Activated CD8-positive, alpha-beta memory T cell treated with anti-CD3 and anti-CD28 coated beads for 48 hours (primary cell): ENCODE measurements around the gene PHACTR3.

Experiments used
- DNase-seq, 3 experiments: peaks; one replicate each; pipeline ENCODE4 v3.0.0-alpha.2; 2020; ENCODE audit warnings: low read depth in 2 of 3, low spot score in 2 of 3

PHACTR3 gene

GRCh38 chr20:59825563-59825920 lies 221.2 kb downstream of the PHACTR3 start:
- no peak for DNase-seq

DNA sequence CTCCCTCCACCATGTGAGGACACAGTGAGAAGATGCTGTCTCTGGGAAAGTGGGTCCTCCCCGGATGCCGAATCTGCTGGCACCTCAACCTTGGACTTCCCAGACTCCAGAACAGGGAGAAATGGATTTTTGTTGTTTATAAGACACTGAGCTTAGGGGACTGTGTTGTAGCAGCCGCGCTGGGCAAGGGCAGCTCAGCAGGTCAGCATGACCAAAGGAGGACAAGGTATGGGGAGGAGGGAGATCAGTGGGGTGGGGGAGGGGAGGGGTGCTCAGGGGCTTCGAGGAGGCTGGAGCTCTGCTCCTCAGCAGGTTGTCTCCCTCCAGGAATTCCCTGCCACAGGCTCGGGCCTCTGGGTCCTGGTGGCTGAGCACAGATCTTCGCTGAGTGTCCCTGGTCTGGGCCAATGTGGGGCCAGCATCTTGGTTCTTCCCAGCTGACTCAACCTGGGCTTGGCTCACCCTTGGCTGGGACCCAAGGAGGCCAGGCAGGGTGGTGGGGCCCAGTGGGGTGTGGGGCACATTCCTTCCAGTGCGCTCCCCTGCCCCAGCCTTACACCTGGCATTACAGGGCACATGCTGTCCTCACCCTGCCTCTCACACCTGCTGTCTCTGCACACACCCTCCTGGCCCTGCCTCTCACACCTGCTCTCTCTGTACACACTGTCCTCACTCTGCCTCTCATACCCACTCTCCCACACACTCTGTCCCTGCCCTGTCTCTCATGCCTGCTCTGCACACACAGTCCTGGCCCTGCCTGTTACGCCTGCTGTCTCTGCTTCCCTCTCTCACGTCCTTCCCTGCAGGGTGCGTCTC lies 221.8 kb downstream of the PHACTR3 start:
- DNase-seq: no peak

- no peak for DNase-seq
These were observed 223.1 kb downstream of the PHACTR3 start for GRCh38 chr20:59827138-59828056.

GRCh38 chr20:59828125-59829053 lies 224.0 kb downstream of the PHACTR3 start:
- DNase-seq: no peak

- no peak for DNase-seq
These were observed 224.9 kb downstream of the PHACTR3 start for GRCh38 chr20:59829054-59829785.

- no peak for DNase-seq
These were observed 225.7 kb downstream of the PHACTR3 start for GRCh38 chr20:59829786-59830664.

- DNase-seq: no peak
These were observed 226.3 kb downstream of the PHACTR3 start for GRCh38 chr20:59830665-59831023.

GRCh38 chr20:59831024-59831915 lies 226.9 kb downstream of the PHACTR3 start:
- DNase-seq: no peak

DNA sequence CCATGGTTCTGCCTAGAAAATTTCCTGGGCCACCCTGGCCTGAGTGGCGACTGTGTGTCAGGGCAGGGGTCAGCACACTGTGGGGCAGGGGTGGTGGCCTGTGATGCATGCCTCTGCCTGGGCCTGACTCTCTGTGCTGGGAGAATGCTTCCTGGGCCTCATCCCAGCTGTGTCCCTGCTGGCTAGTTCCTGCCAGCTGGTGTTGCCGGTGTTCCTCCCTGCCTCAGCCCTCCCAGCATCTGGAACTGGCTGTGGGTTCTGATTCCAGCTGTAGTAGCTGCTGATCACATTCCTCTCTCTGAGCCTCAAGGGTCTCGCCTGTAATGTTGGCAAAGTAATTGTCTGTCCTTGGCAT lies 227.6 kb downstream of the PHACTR3 start:
- no peak for DNase-seq

DNA sequence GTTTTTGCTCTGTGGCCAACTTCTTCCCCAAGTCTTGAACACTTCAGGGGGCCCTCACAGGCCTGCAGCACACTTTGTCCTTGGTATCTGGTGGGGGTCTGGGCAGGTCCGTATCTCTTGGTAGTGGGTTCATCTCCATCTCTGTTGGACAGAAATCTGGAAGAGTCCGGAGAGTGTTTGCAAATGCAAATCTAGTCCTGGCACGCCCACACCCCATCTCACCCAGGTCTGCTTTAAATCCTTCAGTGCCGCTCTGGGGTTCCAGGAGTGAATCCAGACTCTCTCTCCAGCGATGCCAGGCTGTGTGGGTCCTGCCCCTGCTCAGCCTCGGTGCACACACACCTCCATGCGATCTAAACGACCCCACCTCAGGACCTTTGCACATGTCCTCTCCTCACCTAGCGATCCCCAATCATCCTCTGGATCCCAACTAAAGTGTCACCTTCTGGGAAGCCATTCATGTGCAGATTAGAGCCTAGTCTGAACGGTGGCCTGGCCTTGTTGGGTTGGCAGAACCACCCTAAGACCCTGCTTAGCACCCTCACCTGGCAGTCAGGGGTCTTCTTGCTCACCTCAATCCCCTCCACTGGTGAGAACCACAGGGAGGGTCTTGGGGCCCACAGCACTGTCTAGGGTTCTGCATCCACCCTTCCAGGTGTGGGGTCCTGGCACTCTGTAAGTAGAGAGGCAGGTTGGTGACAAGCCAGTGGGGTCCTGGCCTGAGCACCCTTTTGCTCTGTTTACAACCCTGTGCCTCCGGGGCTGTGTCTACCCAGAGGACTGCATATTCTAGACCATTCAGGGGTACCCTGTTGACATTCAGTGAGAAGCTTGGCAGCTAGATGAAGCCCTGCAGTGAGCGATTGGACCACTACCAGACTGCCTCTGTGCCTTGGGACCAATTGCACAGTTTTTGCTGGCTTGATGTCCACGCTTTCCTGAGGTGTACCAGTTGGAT lies 228.3 kb downstream of the PHACTR3 start:
- DNase-seq: no peak

GRCh38 chr20:59835057-59835447 lies 230.7 kb downstream of the PHACTR3 start:
- DNase-seq: no peak

DNA sequence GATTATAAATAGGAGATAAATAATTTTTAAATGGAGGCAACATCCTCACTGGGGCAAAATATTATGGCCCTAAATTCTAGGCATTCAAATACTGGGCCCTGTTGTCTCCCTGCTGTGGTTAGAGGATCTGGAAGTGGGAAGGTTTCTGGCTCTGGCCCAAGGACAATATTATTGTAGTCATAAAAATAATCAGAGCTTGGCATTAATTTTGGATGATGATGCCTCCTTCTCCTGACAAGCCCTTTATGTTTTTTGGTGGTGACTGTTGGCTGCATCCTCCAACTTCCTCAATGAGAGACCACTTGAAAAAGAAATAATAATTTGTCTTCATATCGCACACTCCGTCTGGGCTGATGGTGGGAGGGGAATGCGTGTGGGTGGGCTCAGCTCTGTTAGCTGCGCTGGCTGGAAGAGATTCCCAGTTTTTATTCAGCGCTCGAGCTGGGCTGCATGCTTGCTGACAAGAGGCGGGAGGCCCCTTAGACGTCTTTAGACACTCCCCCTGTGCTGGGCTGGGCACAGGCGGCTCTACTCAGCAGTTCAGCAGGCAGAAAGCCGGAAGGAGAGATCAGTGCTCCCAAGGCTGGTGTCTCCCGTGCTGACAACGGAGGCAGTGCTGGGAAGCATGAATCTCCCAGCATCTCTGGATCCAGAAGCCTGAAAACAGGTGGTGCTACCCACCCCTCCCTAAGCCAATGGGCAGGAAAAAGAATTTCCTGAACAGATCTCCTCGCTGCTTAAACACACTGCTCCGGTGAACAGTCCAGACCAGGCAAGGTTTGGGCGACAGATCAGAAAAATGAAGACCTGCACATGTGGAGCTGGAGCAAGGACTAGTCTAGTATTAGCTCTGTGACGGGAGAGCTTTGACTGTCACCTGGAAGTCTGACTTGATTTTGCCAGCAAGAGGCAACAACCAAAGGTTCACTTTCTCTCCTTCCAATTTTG lies 231.4 kb downstream of the PHACTR3 start:
- no peak for DNase-seq

DNA sequence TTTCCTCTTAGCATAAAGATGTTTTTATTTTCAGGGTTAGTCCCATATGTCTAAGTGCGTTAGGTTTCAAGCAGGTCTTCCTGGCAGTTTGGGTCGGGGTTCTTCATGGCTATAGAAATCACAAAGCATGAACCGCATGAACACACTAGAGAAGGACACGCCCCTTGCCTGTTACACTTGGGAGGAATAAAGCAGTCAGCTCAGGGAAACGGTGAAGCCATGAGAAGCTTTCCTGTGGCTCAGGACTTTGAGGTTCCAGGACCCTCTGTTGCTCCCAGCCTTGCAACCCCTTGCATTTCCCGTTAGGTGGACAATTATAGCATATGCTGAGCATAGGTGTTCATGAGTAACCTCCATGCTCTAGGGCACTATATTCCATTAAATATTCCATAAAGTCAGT lies 232.4 kb downstream of the PHACTR3 start:
- DNase-seq: no peak

DNA sequence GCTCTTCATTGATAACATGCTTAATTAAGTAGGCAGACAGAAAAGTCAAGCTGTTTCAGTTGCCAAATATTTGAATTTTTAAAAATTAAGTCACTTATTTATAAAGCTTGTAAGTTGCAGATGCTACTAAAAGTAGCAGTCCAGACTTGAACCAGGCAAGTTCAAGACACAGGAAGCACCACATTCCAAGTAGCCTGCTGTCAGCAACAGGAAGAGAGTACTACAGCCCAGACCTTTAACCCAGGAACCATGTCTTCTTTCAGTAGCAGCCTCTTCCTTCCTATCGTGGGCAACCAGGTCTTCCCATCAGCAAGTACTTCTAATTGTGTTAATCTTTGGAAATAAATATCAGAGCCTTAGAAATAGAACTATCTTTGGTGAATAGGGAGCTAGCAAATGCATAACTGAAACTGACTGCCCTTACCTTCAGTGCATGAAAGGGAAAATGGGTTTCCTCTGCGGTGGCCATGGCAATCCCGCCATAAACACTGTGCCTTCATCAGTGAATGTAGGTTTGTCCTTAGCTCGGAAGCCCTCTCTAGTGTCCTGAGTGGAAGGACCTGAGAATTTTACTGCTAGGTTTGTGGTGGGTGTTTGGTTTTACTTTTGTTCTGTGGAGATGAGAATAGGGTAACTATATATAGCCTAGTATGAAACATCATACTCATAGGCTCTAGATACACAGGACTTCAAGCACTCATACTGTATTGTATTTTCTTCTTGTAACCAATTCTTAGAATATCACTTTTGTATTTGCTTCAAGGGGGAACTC lies 233.5 kb downstream of the PHACTR3 start:
- DNase-seq: no peak

DNA sequence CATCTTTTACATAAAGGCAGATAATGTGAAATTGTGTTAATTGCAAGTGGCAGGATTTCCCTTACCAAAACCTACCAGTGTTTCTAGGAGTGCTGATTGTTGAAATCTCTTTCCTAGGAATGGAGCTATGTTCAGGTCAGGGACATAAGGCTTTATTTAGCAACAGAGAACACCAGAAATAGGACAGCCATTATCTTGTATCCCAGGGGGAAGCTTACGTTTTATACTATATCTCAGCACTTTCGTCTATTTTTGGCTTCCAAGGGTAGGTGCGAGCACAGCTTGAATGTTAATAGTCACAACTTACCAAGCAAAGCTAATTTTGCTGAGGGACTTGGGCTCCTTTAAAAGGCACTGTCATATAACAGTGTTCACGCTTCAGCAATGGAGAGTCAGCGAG lies 235.1 kb downstream of the PHACTR3 start:
- DNase-seq: no peak

DNA sequence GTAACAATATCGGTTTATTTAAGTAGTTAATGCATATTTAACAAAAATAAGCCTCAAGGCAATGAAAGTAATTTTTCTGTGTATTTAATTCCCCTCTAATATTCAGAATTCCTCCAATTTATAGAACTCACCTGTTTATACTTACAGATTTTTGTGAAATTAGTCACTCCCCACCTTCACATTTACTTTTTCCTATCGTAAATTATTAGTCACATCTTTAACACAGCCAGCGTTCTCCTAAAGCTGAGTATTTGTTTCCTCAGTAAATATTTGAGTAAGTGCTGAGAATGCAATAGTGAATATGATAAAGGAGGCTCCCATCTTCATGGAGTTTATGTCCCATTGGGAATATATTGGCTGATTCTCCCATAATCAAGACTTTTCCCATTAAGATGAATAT lies 241.1 kb downstream of the PHACTR3 start:
- no peak for DNase-seq
